ENCODE results near the gene RIPOR2. TPM values are rescaled to one million over a fixed set of nuclear protein-coding genes. Genes with fewer than 3 reads are reported as not detected.

Gene RIPOR2
- total and polyA plus RNA-seq, 2 donors (not counting 3 experiments of a cell fraction or from before 2014, with no cell fraction given) = 0.10 TPM; not detected in 1

- no peaks in the 10 kb centered on the region for H3K9me1 ChIP-seq (replicated peaks; ENCODE audit: control insufficient read depth, extremely low read depth, insufficient read depth, low read length)
- no peaks in the 10 kb centered on the region for H3K4me1 ChIP-seq (ENCODE audit: control insufficient read depth, extremely low read depth, insufficient read depth, low read length)
- intact Hi-C loops (cut with micrococcal nuclease) = no loop called here
- FAIRE-seq (no peak), DNase-seq (ENCODE audit: low read depth, low spot score) (no peak)
- H3K4me3 ChIP-seq (replicated peaks in 1 of 3; ENCODE audit: insufficient read depth in 1 of 3, low read depth in 1 of 3, low read length in 3 of 3) = no peak overlapping the region
- H3K27me3 ChIP-seq (ENCODE audit: control insufficient read depth in 2 of 2, insufficient read depth in 2 of 2, low read length in 2 of 2) = peaks cover 0 to 2% of the 10 kb centered on the region in 2 experiments
- H3K27ac ChIP-seq (ENCODE audit: insufficient read depth, low read depth, low read length) = no peak overlapping the region
- no peaks in the 10 kb centered on the region for H3K36me3 ChIP-seq (ENCODE audit: control insufficient read depth in 2 of 2, extremely low read depth in 1 of 2, insufficient read depth in 2 of 2, low read length in 2 of 2)
- H3K4me2 ChIP-seq (ENCODE audit: insufficient read depth, low read length) = no peak overlapping the region
- no TSS peak for BruUV-seq (replicated peaks)
- TF ChIP-seq FOS (IDR thresholded peaks at IDR 0.05; ENCODE audit: borderline replicate concordance, insufficient read depth, low read length) = no peak
- no peak for TF ChIP-seq JUN (IDR thresholded peaks at IDR 0.05; ENCODE audit: borderline replicate concordance, insufficient read depth, insufficient read length, low read depth)
- no peak for TF ChIP-seq POLR2A (IDR thresholded peaks at IDR 0.05; ENCODE audit: low read depth, low read length)
- TF ChIP-seq CTCF (IDR thresholded peaks at IDR 0.05; ENCODE audit: extremely low read depth in 1 of 2, insufficient read depth in 1 of 2, low read depth in 1 of 2, low read length in 2 of 2) = no peak
- no peak for TF ChIP-seq POLR2AphosphoS5 (IDR thresholded peaks at IDR 0.05; ENCODE audit: insufficient read depth, low read depth, low read length)
- TF ChIP-seq, protein P1, sequence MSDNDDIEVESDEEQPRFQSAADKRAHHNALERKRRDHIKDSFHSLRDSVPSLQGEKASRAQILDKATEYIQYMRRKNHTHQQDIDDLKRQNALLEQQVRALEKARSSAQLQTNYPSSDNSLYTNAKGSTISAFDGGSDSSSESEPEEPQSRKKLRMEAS (IDR thresholded peaks at IDR 0.05; ENCODE audit: insufficient read depth, insufficient read length) = no peak
- TF ChIP-seq GATA2 (IDR thresholded peaks at IDR 0.05; ENCODE audit: insufficient read depth, insufficient read length, low read depth, low read length) = no peak
- no peak for TF ChIP-seq MYC (IDR thresholded peaks at IDR 0.05; ENCODE audit: low read depth, low read length)
- dilution Hi-C loops (cut with MboI; ENCODE audit: extremely low pct_ligation_motif_present, low sequenced_read_pairs) = no loop called here
- no peak overlapping the region for H2AFZ ChIP-seq (ENCODE audit: low read depth, low read length)
- ChIA-PET CTCF (no interaction called here), POLR2A (no interaction called here)
- H3K9me3 ChIP-seq (replicated peaks; ENCODE audit: control insufficient read depth, insufficient read depth, low read length) = no peaks in the 10 kb centered on the region
- no peaks in the 10 kb centered on the region for H4K20me1 ChIP-seq (replicated peaks; ENCODE audit: control insufficient read depth, extremely low read depth, insufficient read depth, low read length)
- no peak overlapping the region for H3K9ac ChIP-seq (replicated peaks; ENCODE audit: extremely low read depth, insufficient read depth, low read length)
- no peaks in the 10 kb centered on the region for H3K79me2 ChIP-seq (ENCODE audit: control insufficient read depth, insufficient read depth, low read length)
Observed at GRCh38 chr6:24807584-24807983, 128.2 kb downstream of the RIPOR2 start.

All from endothelial cell of umbilical vein (primary cell).